HUES6 (cell line): ENCODE results near the gene C4BPB.

Experiments
- H3K27ac ChIP-seq: 2 replicates; pipeline ENCODE4 v1.7.0; 2013; ENCODE audit warnings: low read depth, mild to moderate bottlenecking, low read length, inconsistent platforms
- H3K27me3 ChIP-seq: 2 replicates; pipeline ENCODE4 v1.6.1; 2013; ENCODE audit warnings: low read length; ENCODE audit not compliant: control insufficient read depth, insufficient read depth
- H3K36me3 ChIP-seq: 2 replicates; pipeline ENCODE4 v1.6.1; 2013; ENCODE audit warnings: low read length; ENCODE audit not compliant: control insufficient read depth, insufficient read depth
- H3K4me1 ChIP-seq: 2 replicates; pipeline ENCODE4 v1.6.1; 2013; ENCODE audit warnings: low read length; ENCODE audit not compliant: control insufficient read depth, insufficient read depth
- H3K4me3 ChIP-seq: 2 replicates; pipeline ENCODE4 v1.5.1; 2013; ENCODE audit warnings: low read depth, low read length
- H3K9ac ChIP-seq: one replicate; pipeline ENCODE4 v1.6.1; 2013; ENCODE audit warnings: mild to moderate bottlenecking, low read length
- H3K9me3 ChIP-seq: 2 replicates; pipeline ENCODE4 v1.6.1; 2013; ENCODE audit warnings: low read depth, low read length; ENCODE audit not compliant: control insufficient read depth, insufficient read depth

Gene C4BPB

GRCh38 chr1:207112616-207113296, 24.1 kb downstream of the C4BPB start:
- Histone ChIP-seq H3K9me3 (no peaks in the 10 kb centered on the region), H3K4me3 (no peak overlapping the region), H3K36me3 (no peaks in the 10 kb centered on the region), H3K9ac (no peak overlapping the region), H3K27ac (no peak overlapping the region), H3K27me3 (no peaks in the 10 kb centered on the region), H3K4me1 (no peaks in the 10 kb centered on the region)

GRCh38 chr1:207115269-207115668, 26.6 kb downstream of the C4BPB start:
- no peak overlapping the region for H3K27ac ChIP-seq
- H3K4me1 ChIP-seq = no peaks in the 10 kb centered on the region
- H3K9me3 ChIP-seq = no peaks in the 10 kb centered on the region
- H3K27me3 ChIP-seq = no peaks in the 10 kb centered on the region
- no peak overlapping the region for H3K9ac ChIP-seq
- H3K4me3 ChIP-seq = no peak overlapping the region
- H3K36me3 ChIP-seq = no peaks in the 10 kb centered on the region

GRCh38 chr1:207124389-207124788, 35.7 kb downstream of the C4BPB start:
- Histone ChIP-seq H3K4me1 (no peaks in the 10 kb centered on the region), H3K4me3 (no peak overlapping the region)

GRCh38 chr1:207128336-207128921, 39.8 kb downstream of the C4BPB start:
- H3K4me1 ChIP-seq = no peaks in the 10 kb centered on the region
- H3K27me3 ChIP-seq = no peaks in the 10 kb centered on the region
- H3K27ac ChIP-seq = no peak overlapping the region
- no peak overlapping the region for H3K4me3 ChIP-seq
- no peaks in the 10 kb centered on the region; the same call in 1 of the 2 replicates for H3K9me3 ChIP-seq
- no peak overlapping the region for H3K9ac ChIP-seq
- no peaks in the 10 kb centered on the region for H3K36me3 ChIP-seq

More at GRCh38 chr1:207124389-207124788, 35.7 kb downstream of the C4BPB start:
- no peaks in the 10 kb centered on the region; the same call in 1 of the 2 replicates for H3K9me3 ChIP-seq
- H3K27me3 ChIP-seq = no peaks in the 10 kb centered on the region
- H3K36me3 ChIP-seq = no peaks in the 10 kb centered on the region
- no peak overlapping the region for H3K9ac ChIP-seq
- H3K27ac ChIP-seq = no peak overlapping the region

GRCh38 chr1:207129053-207129452, 40.4 kb downstream of the C4BPB start:
- Histone ChIP-seq H3K36me3 (no peaks in the 10 kb centered on the region), H3K4me1 (no peaks in the 10 kb centered on the region), H3K4me3 (no peak overlapping the region), H3K9me3 (no peaks in the 10 kb centered on the region; the same call in 1 of the 2 replicates), H3K9ac (no peak overlapping the region), H3K27me3 (no peaks in the 10 kb centered on the region), H3K27ac (no peak overlapping the region)

- Histone ChIP-seq H3K4me3 (no peak overlapping the region), H3K4me1 (no peaks in the 10 kb centered on the region), H3K36me3 (no peaks in the 10 kb centered on the region), H3K9ac (no peak overlapping the region), H3K27me3 (no peaks in the 10 kb centered on the region), H3K9me3 (no peaks in the 10 kb centered on the region; the same call in 1 of the 2 replicates), H3K27ac (no peak overlapping the region)
Observed at GRCh38 chr1:207130252-207131036, 41.8 kb downstream of the C4BPB start.

GRCh38 chr1:207131163-207131562, 42.5 kb downstream of the C4BPB start:
- no peak overlapping the region for H3K9ac ChIP-seq
- H3K9me3 ChIP-seq = no peaks in the 10 kb centered on the region; the same call in 1 of the 2 replicates
- no peaks in the 10 kb centered on the region for H3K27me3 ChIP-seq
- no peaks in the 10 kb centered on the region for H3K4me1 ChIP-seq
- H3K27ac ChIP-seq = no peak overlapping the region
- no peak overlapping the region for H3K4me3 ChIP-seq
- no peaks in the 10 kb centered on the region for H3K36me3 ChIP-seq

GRCh38 chr1:207134581-207134980, 45.9 kb downstream of the C4BPB start:
- no peaks in the 10 kb centered on the region for H3K9me3 ChIP-seq
- no peak overlapping the region for H3K27ac ChIP-seq
- no peaks in the 10 kb centered on the region for H3K27me3 ChIP-seq
- H3K4me1 ChIP-seq = no peaks in the 10 kb centered on the region
- H3K9ac ChIP-seq = no peak overlapping the region
- H3K4me3 ChIP-seq = no peak overlapping the region
- H3K36me3 ChIP-seq = no peaks in the 10 kb centered on the region

- H3K27ac ChIP-seq = no peak overlapping the region
- no peaks in the 10 kb centered on the region for H3K4me1 ChIP-seq
- H3K9me3 ChIP-seq = no peaks in the 10 kb centered on the region
- H3K9ac ChIP-seq = no peak overlapping the region
- H3K4me3 ChIP-seq = no peak overlapping the region
- H3K36me3 ChIP-seq = no peaks in the 10 kb centered on the region
- no peaks in the 10 kb centered on the region for H3K27me3 ChIP-seq
Observed at GRCh38 chr1:207139616-207140015, 51.0 kb downstream of the C4BPB start.

GRCh38 chr1:207140536-207140935, 51.9 kb downstream of the C4BPB start:
- H3K27ac ChIP-seq = no peak overlapping the region
- H3K4me1 ChIP-seq = no peaks in the 10 kb centered on the region
- H3K9me3 ChIP-seq = no peaks in the 10 kb centered on the region
- H3K27me3 ChIP-seq = no peaks in the 10 kb centered on the region
- H3K4me3 ChIP-seq = no peak overlapping the region
- no peak overlapping the region for H3K9ac ChIP-seq
- H3K36me3 ChIP-seq = no peaks in the 10 kb centered on the region
